Peyer's patch (tissue), 4 donors: ENCODE data around the gene PPM1G.

ENCODE experiments used
- CTCF ChIP-seq, 6 experiments: fragments of 450-650 bp in 4 of 6; fragments of 200-600 bp in 2 of 6; sonication (generic) in 1 of 6; IDR thresholded peaks; one replicate each; pipeline ENCODE4 v1.5.1; 2017 to 2019; ENCODE audit warnings: antibody characterized with exemption in 6 of 6, mild to moderate bottlenecking in 3 of 6, moderate library complexity in 1 of 6
- POLR2A ChIP-seq, 2 donors: fragments of 450-650 bp; IDR thresholded peaks; one replicate each; pipeline ENCODE4 v1.5.1; 2017; ENCODE audit warnings: antibody characterized with exemption in 2 of 2, mild to moderate bottlenecking in 2 of 2, moderate library complexity in 2 of 2

- TF ChIP-seq CTCF (IDR thresholded peaks at IDR 0.05) (no peak), POLR2A (IDR thresholded peaks at IDR 0.05) (no peak)
These were observed 31.7 kb downstream of the PPM1G start for GRCh38 chr2:27377618-27378095.
